Skeletal muscle tissue (tissue), 4 donors: ENCODE data around the gene OCA2. TPM values are rescaled to one million over a fixed set of nuclear protein-coding genes. Genes with fewer than 3 reads are reported as not detected.
"Not testable (repeated sequence)": the region's sequence is repeated elsewhere in the genome, so short reads cannot be mapped to it uniquely, and the experiment has no call there.

Source experiments
- H3K27ac ChIP-seq: one replicate; pipeline ENCODE4 v1.7.0; 2013; ENCODE audit warnings: mild to moderate bottlenecking, low read depth, low read length, inconsistent platforms
- H3K27me3 ChIP-seq, 3 donors: one replicate each; pipeline ENCODE4 v1.7.0; 2013; ENCODE audit warnings: low read length in 3 of 3; ENCODE audit not compliant: control insufficient read depth in 3 of 3, insufficient read depth in 3 of 3
- H3K36me3 ChIP-seq, 3 donors: one replicate each; pipeline ENCODE4 v1.7.0; 2013; ENCODE audit warnings: low read length in 3 of 3; ENCODE audit not compliant: control insufficient read depth in 3 of 3, insufficient read depth in 3 of 3
- H3K4me1 ChIP-seq, 3 donors: one replicate each; pipeline ENCODE4 v1.7.0; 2013; ENCODE audit warnings: low read length in 3 of 3, mild to moderate bottlenecking in 3 of 3; ENCODE audit not compliant: control insufficient read depth in 3 of 3, insufficient read depth in 3 of 3
- H3K4me3 ChIP-seq, 3 donors: one replicate each; pipeline ENCODE4 v1.7.0; 2013; ENCODE audit warnings: low read length in 3 of 3
- H3K9ac ChIP-seq, 3 donors: one replicate each; pipeline ENCODE4 v1.7.0; 2013; ENCODE audit warnings: low read length in 3 of 3, mild to moderate bottlenecking in 3 of 3, moderate library complexity in 2 of 3, low read depth in 1 of 3
- H3K9me3 ChIP-seq, 3 donors: one replicate each; pipeline ENCODE4 v1.7.0; 2013; ENCODE audit warnings: low read length in 3 of 3; ENCODE audit not compliant: control insufficient read depth in 3 of 3
- total RNA-seq: library from RNA; depleted of rRNA; stranded (reverse); fragments of >200 nt; gene quantifications from one replicate; pipeline ENCODE4 v1.2.3, GENCODE V29; 2014
- donor health status: Osteomylitis.

Gene OCA2
- total RNA-seq, 1 donor from 2014 or later, result 5.7 TPM

- Histone ChIP-seq H3K36me3 (no peaks in the 10 kb centered on the region), H3K9ac (no peak overlapping the region), H3K4me3 (no peak overlapping the region), H3K4me1 (no peaks in the 10 kb centered on the region), H3K27me3 (no peaks in the 10 kb centered on the region), H3K9me3 (peaks cover 0 to 3% (median 2%) of the 10 kb centered on the region in 3 donors), H3K27ac (no peak overlapping the region)
These were observed 128.3 kb downstream of the OCA2 start for GRCh38 chr15:27970661-27971392.

GRCh38 chr15:27967541-27967940 lies 131.6 kb downstream of the OCA2 start:
- Histone ChIP-seq H3K4me3 (no peak overlapping the region), H3K9me3 (peaks cover 0 to 3% (median 0%) of the 10 kb centered on the region in 3 donors), H3K27me3 (no peaks in the 10 kb centered on the region), H3K27ac (no peak overlapping the region), H3K4me1 (no peaks in the 10 kb centered on the region), H3K36me3 (no peaks in the 10 kb centered on the region), H3K9ac (no peak overlapping the region)

GRCh38 chr15:27965546-27965945 lies 133.6 kb downstream of the OCA2 start:
- Histone ChIP-seq H3K4me1 (no peaks in the 10 kb centered on the region), H3K9me3 (no peaks in the 10 kb centered on the region), H3K36me3 (no peaks in the 10 kb centered on the region), H3K4me3 (no peak overlapping the region), H3K9ac (no peak overlapping the region), H3K27ac (no peak overlapping the region), H3K27me3 (no peaks in the 10 kb centered on the region)

- no peaks in the 10 kb centered on the region for H3K27me3 ChIP-seq
- no peaks in the 10 kb centered on the region for H3K9me3 ChIP-seq
- H3K27ac ChIP-seq, result no peak overlapping the region
- no peaks in the 10 kb centered on the region for H3K4me1 ChIP-seq
- H3K36me3 ChIP-seq, result no peaks in the 10 kb centered on the region
- H3K4me3 ChIP-seq, result no peak overlapping the region
- H3K9ac ChIP-seq, result no peak overlapping the region
These were observed 137.3 kb downstream of the OCA2 start for GRCh38 chr15:27961801-27962200.

GRCh38 chr15:27958911-27959578 lies 140.1 kb downstream of the OCA2 start:
- H3K27me3 ChIP-seq, result no peaks in the 10 kb centered on the region
- no peak overlapping the region for H3K9ac ChIP-seq
- no peak overlapping the region for H3K27ac ChIP-seq
- H3K4me1 ChIP-seq, result no peaks in the 10 kb centered on the region
- no peaks in the 10 kb centered on the region for H3K9me3 ChIP-seq
- H3K4me3 ChIP-seq, result no peak overlapping the region
- no peaks in the 10 kb centered on the region for H3K36me3 ChIP-seq

GRCh38 chr15:27956285-27956684 lies 142.8 kb downstream of the OCA2 start:
- Histone ChIP-seq H3K4me1 (no peaks in the 10 kb centered on the region), H3K36me3 (no peaks in the 10 kb centered on the region), H3K27ac (no peak overlapping the region), H3K9me3 (no peaks in the 10 kb centered on the region), H3K9ac (no peak overlapping the region), H3K27me3 (no peaks in the 10 kb centered on the region), H3K4me3 (no peak overlapping the region)

GRCh38 chr15:27955087-27955486 lies 144.0 kb downstream of the OCA2 start:
- H3K27me3 ChIP-seq, result no peaks in the 10 kb centered on the region
- no peak overlapping the region for H3K27ac ChIP-seq

GRCh38 chr15:27952593-27952992 lies 146.5 kb downstream of the OCA2 start:
- not testable (repeated sequence) for H3K36me3 ChIP-seq, H3K4me1 ChIP-seq, H3K27me3 ChIP-seq, H3K27ac ChIP-seq, H3K4me3 ChIP-seq, H3K9me3 ChIP-seq, H3K9ac ChIP-seq

More at GRCh38 chr15:27955087-27955486, 144.0 kb downstream of the OCA2 start:
- no peaks in the 10 kb centered on the region for H3K9me3 ChIP-seq
- H3K4me1 ChIP-seq, result no peaks in the 10 kb centered on the region
- H3K36me3 ChIP-seq, result no peaks in the 10 kb centered on the region
- no peak overlapping the region for H3K9ac ChIP-seq
- no peak overlapping the region for H3K4me3 ChIP-seq

- H3K36me3 ChIP-seq, result no peaks in the 10 kb centered on the region
- H3K4me1 ChIP-seq, result no peaks in the 10 kb centered on the region
- no peaks in the 10 kb centered on the region for H3K9me3 ChIP-seq
- H3K9ac ChIP-seq, result no peak overlapping the region
- H3K27ac ChIP-seq, result no peak overlapping the region
- no peaks in the 10 kb centered on the region for H3K27me3 ChIP-seq
- no peak overlapping the region for H3K4me3 ChIP-seq
These were observed 147.8 kb downstream of the OCA2 start for GRCh38 chr15:27951191-27951890.

- no peaks in the 10 kb centered on the region for H3K9me3 ChIP-seq
These were observed 150.0 kb downstream of the OCA2 start for GRCh38 chr15:27949089-27949488.

More at GRCh38 chr15:27949089-27949488, 150.0 kb downstream of the OCA2 start:
- Histone ChIP-seq H3K27ac (no peak overlapping the region), H3K4me1 (no peaks in the 10 kb centered on the region), H3K27me3 (no peaks in the 10 kb centered on the region), H3K36me3 (no peaks in the 10 kb centered on the region), H3K4me3 (no peak overlapping the region), H3K9ac (no peak overlapping the region)
